ENCODE measurements around the gene RPL27A.

Gene RPL27A

DNA sequence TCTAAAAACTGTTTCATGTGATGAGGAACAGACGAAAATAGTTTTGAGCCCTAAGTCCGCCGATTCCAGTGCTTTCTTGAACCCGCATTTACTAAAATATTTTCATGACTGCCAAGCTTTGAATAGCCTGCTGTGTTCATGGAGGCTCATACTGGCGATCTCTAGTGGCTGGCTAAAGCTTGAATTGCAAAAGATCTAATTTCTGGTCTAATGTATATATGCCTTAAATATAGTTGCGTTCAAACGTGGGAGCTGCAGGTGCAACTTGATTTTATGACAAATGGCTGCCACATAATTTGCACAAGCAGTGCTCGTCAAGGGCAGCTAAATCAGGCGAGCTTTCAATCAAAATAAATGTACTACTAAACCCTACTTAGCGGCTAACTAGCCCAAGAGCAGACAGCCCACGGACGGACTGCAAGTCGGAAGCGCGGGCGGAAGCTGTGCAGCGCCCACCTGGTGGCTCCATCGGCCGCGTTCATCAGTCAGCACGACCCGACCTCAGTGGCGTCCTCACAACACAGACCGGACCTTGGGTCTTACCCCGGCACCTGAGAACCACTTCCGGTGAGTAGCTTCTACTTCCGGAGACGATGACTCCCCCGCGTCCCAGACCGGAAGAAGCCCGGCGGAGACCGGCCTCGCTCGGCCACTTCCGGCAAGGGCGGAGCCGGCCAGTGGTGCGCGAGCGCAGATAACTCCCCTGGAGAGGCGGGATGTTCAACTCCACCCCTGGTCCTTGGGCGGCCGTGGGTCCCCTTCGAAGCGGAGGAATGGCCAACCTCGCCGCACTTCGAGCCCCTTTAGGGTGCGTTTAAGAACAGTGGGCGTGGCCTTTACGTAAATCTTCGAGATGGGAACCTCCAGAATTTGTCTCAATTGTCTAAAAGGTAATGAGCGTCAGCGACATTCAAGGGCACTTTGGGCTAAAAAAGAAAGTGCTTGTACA lies 6.1 kb downstream of the RPL27A start:
- Histone ChIP-seq H3K4me3 (ENCODE audit: severe bottlenecking) (peak overlapping the region; percentile 42), H3K4me1 (ENCODE audit: insufficient read depth, poor library complexity, severe bottlenecking) (peaks cover 37% of the 10 kb centered on the region), H3K36me3 (ENCODE audit: low read depth) (peaks cover 71% of the 10 kb centered on the region), H3K27me3 (ENCODE audit: insufficient read depth, poor library complexity, severe bottlenecking) (no peaks in the 10 kb centered on the region), H3K9me3 (ENCODE audit: severe bottlenecking) (no peaks in the 10 kb centered on the region), H3K27ac (ENCODE audit: poor library complexity, severe bottlenecking) (peak overlapping the region; percentile 85)
- TF ChIP-seq, protein P1, sequence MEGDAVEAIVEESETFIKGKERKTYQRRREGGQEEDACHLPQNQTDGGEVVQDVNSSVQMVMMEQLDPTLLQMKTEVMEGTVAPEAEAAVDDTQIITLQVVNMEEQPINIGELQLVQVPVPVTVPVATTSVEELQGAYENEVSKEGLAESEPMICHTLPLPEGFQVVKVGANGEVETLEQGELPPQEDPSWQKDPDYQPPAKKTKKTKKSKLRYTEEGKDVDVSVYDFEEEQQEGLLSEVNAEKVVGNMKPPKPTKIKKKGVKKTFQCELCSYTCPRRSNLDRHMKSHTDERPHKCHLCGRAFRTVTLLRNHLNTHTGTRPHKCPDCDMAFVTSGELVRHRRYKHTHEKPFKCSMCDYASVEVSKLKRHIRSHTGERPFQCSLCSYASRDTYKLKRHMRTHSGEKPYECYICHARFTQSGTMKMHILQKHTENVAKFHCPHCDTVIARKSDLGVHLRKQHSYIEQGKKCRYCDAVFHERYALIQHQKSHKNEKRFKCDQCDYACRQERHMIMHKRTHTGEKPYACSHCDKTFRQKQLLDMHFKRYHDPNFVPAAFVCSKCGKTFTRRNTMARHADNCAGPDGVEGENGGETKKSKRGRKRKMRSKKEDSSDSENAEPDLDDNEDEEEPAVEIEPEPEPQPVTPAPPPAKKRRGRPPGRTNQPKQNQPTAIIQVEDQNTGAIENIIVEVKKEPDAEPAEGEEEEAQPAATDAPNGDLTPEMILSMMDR (IDR thresholded peaks at IDR 0.05; ENCODE audit: poor library complexity, severe bottlenecking) = peak; percentile 40
- DNase-seq (ENCODE audit: low spot score) (peak; percentile 96), ATAC-seq (ENCODE audit: low read depth) (peak; percentile 87)

DNA sequence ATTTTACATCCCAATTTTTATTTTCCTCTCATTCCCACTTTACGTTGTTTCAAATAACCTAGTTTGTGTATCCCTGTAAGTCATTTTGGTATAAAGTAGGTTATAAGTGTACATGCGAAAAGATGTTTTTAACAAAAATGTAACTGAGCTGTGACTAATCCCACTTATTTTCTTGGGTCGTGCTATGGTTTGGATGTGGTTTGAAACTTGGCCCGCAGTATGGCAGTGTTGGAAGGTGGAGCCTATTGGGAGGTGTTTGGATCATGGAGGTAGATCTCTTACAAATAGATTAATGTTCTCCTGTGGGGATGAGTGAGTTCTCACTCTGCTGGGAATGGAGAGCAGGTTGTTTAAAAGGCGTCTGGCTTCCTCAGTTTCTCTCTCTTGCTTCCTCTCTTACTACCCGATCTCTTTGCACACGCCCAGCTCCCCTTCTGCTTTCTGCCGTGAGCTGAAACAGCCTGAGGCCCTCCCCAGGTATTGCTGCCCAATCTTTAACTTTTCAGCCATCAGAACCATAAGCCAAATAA lies 7.2 kb downstream of the RPL27A start:
- ATAC-seq (ENCODE audit: low read depth) (no peak), DNase-seq (ENCODE audit: low spot score) (no peak)
- Histone ChIP-seq H3K4me1 (ENCODE audit: insufficient read depth, poor library complexity, severe bottlenecking) (peaks cover 33% of the 10 kb centered on the region), H3K27me3 (ENCODE audit: insufficient read depth, poor library complexity, severe bottlenecking) (no peaks in the 10 kb centered on the region), H3K4me3 (ENCODE audit: severe bottlenecking) (peak overlapping the region; percentile 42), H3K9me3 (ENCODE audit: severe bottlenecking) (no peaks in the 10 kb centered on the region), H3K36me3 (ENCODE audit: low read depth) (peaks cover 71% of the 10 kb centered on the region), H3K27ac (ENCODE audit: poor library complexity, severe bottlenecking) (peak overlapping the region; percentile 85)
- TF ChIP-seq, protein P1 (IDR thresholded peaks at IDR 0.05; ENCODE audit: poor library complexity, severe bottlenecking) = no peak

GRCh38 chr11:8690374-8691342 lies 8.1 kb downstream of the RPL27A start:
- H3K4me3 ChIP-seq (ENCODE audit: severe bottlenecking) = no peak overlapping the region
- H3K27ac ChIP-seq (ENCODE audit: poor library complexity, severe bottlenecking) = peak overlapping the region; percentile 85
- no peaks in the 10 kb centered on the region for H3K9me3 ChIP-seq (ENCODE audit: severe bottlenecking)
- H3K27me3 ChIP-seq (ENCODE audit: insufficient read depth, poor library complexity, severe bottlenecking) = no peaks in the 10 kb centered on the region
- peaks cover 71% of the 10 kb centered on the region for H3K36me3 ChIP-seq (ENCODE audit: low read depth)
- TF ChIP-seq, protein P1 (IDR thresholded peaks at IDR 0.05; ENCODE audit: poor library complexity, severe bottlenecking) = no peak
- DNase-seq (ENCODE audit: low spot score) (no peak), ATAC-seq (ENCODE audit: low read depth) (no peak)
- H3K4me1 ChIP-seq (ENCODE audit: insufficient read depth, poor library complexity, severe bottlenecking) = peaks cover 27% of the 10 kb centered on the region

- Histone ChIP-seq H3K27ac (ENCODE audit: poor library complexity, severe bottlenecking) (no peak overlapping the region), H3K4me1 (ENCODE audit: insufficient read depth, poor library complexity, severe bottlenecking) (peaks cover 26% of the 10 kb centered on the region), H3K36me3 (ENCODE audit: low read depth) (peaks cover 71% of the 10 kb centered on the region), H3K27me3 (ENCODE audit: insufficient read depth, poor library complexity, severe bottlenecking) (no peaks in the 10 kb centered on the region), H3K4me3 (ENCODE audit: severe bottlenecking) (no peak overlapping the region), H3K9me3 (ENCODE audit: severe bottlenecking) (no peaks in the 10 kb centered on the region)
- TF ChIP-seq, protein P1 (IDR thresholded peaks at IDR 0.05; ENCODE audit: poor library complexity, severe bottlenecking) = no peak
- ATAC-seq (ENCODE audit: low read depth) = no peak
- DNase-seq (ENCODE audit: low spot score) = peak; percentile 22
These were observed 9.0 kb downstream of the RPL27A start for GRCh38 chr11:8691601-8692000.
